Glutamatergic neuron (in vitro differentiated cells): ENCODE data around the gene CATSPER4. TPM values are rescaled to one million over a fixed set of nuclear protein-coding genes. Genes with fewer than 3 reads are reported as not detected.

Experiments
- DNase-seq: peaks from one replicate; pipeline ENCODE4 v3.0.0; 2022
- H3K27ac Mint-ChIP-seq: one replicate; pipeline ENCODE4 v1.8.0; 2020; ENCODE audit warnings: mild to moderate bottlenecking, mixed read lengths, inconsistent platforms; ENCODE audit not compliant: unreplicated experiment
- H3K27me3 Mint-ChIP-seq: one replicate; pipeline ENCODE4 v1.8.0; 2020; ENCODE audit warnings: mild to moderate bottlenecking, moderate library complexity, mixed read lengths, inconsistent platforms; ENCODE audit not compliant: unreplicated experiment
- H3K36me3 Mint-ChIP-seq: one replicate; pipeline ENCODE4 v1.8.0; 2020; ENCODE audit warnings: mild to moderate bottlenecking, mixed read lengths, inconsistent platforms; ENCODE audit not compliant: unreplicated experiment
- H3K4me1 Mint-ChIP-seq: one replicate; pipeline ENCODE4 v1.8.0; 2020; ENCODE audit warnings: mild to moderate bottlenecking, low read depth, mixed read lengths, inconsistent platforms; ENCODE audit not compliant: unreplicated experiment
- H3K4me3 Mint-ChIP-seq: one replicate; pipeline ENCODE4 v1.8.0; 2020; ENCODE audit warnings: mild to moderate bottlenecking, mixed read lengths, inconsistent platforms; ENCODE audit not compliant: unreplicated experiment
- H3K9me3 Mint-ChIP-seq: one replicate; pipeline ENCODE4 v1.8.0; 2020; ENCODE audit warnings: mild to moderate bottlenecking, moderate library complexity, mixed read lengths, inconsistent platforms; ENCODE audit not compliant: unreplicated experiment
- total RNA-seq: library from RNA; stranded (reverse); fragmentation: NEBNext Ultra II Directional; extraction: Animal tissue kit (Norgen Biotek cat#: 25700); gene quantifications from one replicate; pipeline ENCODE4 v1.2.1, GENCODE V29; 2021; ENCODE audit not compliant: unreplicated experiment
- TF ChIP-seq, protein P1 (sequence below): fragments of 200-600 bp; sonication (generic); IDR thresholded peaks from one replicate; pipeline ENCODE4 v1.5.0; 2021; ENCODE audit not compliant: partially characterized antibody, unreplicated experiment

The CATSPER4 gene
- total RNA-seq, 1 donor from 2014 or later = not detected

DNA sequence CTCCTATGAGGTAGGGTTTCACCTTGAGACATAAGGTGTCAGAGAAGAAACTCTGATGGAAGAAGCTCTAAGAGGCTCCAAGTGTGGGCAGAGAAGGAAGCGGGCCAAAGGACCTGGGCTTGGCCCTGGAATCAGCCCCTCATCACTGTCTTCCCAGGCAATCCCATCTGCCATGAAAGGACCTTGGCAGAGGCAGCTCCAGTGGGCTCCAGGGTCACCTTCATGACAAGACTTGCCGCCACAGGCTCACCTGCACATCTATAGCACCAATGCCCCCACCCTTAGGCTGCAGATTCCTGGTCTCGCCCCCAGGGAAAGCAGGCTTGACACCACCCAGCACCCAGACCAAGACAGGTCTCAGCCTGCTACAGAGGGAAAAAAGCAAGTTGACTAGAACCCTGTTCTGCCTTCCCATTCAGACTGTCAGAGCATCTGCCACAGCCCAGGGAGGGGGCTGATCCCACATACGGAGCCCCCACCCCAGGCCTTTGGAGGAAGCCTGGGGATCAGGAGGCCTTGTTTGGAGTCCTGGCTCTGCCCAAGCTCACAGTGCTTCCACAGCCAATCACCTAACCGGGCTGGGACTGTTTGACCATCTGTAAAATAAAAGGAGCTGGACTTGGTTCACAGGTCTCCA is 32.0 kb upstream of the CATSPER4 start:
- Mint-ChIP-seq H3K27me3 (peaks cover 7% of the 10 kb centered on the region), H3K4me1 (peaks cover 15% of the 10 kb centered on the region), H3K36me3 (no peaks in the 10 kb centered on the region), H3K9me3 (peaks cover 2% of the 10 kb centered on the region), H3K27ac (no peak overlapping the region), H3K4me3 (no peak overlapping the region)
- no peak for DNase-seq
- TF ChIP-seq, protein P1, sequence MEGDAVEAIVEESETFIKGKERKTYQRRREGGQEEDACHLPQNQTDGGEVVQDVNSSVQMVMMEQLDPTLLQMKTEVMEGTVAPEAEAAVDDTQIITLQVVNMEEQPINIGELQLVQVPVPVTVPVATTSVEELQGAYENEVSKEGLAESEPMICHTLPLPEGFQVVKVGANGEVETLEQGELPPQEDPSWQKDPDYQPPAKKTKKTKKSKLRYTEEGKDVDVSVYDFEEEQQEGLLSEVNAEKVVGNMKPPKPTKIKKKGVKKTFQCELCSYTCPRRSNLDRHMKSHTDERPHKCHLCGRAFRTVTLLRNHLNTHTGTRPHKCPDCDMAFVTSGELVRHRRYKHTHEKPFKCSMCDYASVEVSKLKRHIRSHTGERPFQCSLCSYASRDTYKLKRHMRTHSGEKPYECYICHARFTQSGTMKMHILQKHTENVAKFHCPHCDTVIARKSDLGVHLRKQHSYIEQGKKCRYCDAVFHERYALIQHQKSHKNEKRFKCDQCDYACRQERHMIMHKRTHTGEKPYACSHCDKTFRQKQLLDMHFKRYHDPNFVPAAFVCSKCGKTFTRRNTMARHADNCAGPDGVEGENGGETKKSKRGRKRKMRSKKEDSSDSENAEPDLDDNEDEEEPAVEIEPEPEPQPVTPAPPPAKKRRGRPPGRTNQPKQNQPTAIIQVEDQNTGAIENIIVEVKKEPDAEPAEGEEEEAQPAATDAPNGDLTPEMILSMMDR = no peak

GRCh38 chr1:26158908-26159742 is 31.3 kb upstream of the CATSPER4 start, which contains the start of gene FAM110D:
Gene FAM110D (plus strand): TSS chr1:26159079. CDS start chr1:26161292, 2,213 bp downstream.
- TF ChIP-seq, protein P1 = no peak
- DNase-seq = no peak
- peak within 1 kb of the TSS; percentile 38 for H3K4me3 Mint-ChIP-seq
- no peaks in the 10 kb centered on the region for H3K36me3 Mint-ChIP-seq
- H3K4me1 Mint-ChIP-seq = peaks cover 12% of the 10 kb centered on the region
- peaks cover 7% of the 10 kb centered on the region for H3K27me3 Mint-ChIP-seq
- peaks cover 4% of the 10 kb centered on the region for H3K9me3 Mint-ChIP-seq
- H3K27ac Mint-ChIP-seq = no peak within 1 kb of the TSS

DNA sequence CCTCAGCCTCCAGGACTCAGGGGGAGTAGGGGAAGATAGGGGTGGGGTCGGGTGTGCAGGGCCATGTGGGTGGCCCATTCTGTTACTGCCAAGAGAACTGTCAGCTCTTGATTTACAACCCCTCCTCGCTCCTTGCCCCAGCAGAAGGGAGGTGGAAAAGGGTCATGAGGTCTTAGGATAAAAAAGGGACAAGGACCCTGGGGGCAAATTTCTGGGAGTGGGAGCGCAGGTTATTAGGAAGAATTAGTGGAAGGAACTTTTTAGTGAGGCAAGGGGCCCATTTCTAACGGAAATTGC is 30.7 kb upstream of the CATSPER4 start:
- peaks cover 10% of the 10 kb centered on the region for H3K27me3 Mint-ChIP-seq
- no peak for DNase-seq
- TF ChIP-seq, protein P1 = no peak
- H3K4me1 Mint-ChIP-seq = peaks cover 13% of the 10 kb centered on the region
- no peaks in the 10 kb centered on the region for H3K36me3 Mint-ChIP-seq
- H3K4me3 Mint-ChIP-seq = peak overlapping the region; percentile 38
- peaks cover 4% of the 10 kb centered on the region for H3K9me3 Mint-ChIP-seq
- no peak overlapping the region for H3K27ac Mint-ChIP-seq

DNA sequence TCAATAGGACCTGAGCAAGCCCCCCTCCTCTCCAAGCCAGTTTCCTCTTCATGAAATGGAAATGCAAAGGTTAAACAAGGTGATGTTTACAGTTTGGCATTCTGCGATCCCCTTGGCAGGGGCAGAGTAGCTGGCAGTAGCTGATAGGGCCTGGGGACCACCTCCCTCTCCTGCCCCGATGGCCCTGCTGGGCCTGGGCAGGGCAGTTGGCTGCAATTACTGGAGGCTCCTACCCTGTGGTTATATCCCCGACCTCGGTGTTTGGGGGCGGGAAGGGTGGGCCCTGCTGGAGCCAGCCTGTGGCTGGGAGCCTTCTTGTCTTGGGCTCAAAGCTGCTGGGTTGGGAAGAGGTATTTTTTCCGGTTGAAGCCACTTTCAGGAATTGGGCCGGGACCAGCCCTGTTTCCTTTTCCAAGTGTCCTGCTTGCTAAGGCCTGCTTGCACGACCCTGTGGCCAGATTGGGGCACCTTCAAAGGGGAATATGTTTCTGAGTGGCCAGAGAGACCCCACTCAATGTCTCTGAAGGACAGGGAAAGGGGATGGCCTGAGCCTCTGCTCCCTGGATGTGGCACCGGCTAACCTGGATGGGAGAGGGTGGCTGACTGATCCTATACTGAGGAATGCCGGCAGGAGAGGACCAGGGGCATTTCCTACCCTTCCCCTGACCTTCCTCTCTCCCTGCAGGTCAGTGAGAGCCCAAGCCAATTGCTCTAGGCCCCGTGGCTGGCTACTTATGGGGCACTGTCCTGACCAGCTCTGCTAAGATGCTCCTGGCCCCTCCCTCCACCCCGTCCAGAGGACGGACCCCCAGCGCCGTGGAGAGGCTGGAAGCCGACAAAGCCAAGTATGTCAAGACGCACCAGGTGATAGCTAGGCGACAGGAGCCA is 29.6 kb upstream of the CATSPER4 start:
- Mint-ChIP-seq H3K4me1 (peaks cover 20% of the 10 kb centered on the region), H3K36me3 (no peaks in the 10 kb centered on the region), H3K27ac (no peak overlapping the region), H3K9me3 (peaks cover 4% of the 10 kb centered on the region), H3K4me3 (peak overlapping the region; percentile 72), H3K27me3 (peaks cover 7% of the 10 kb centered on the region)
- TF ChIP-seq, protein P1 = no peak
- no peak for DNase-seq
